Measurements from ENCODE around the gene SFT2D2.

Gene SFT2D2

GRCh38 chr1:168213349-168213748 is 12.5 kb upstream of the SFT2D2 start:
- Histone ChIP-seq H3K27ac (replicated peaks) (no peak overlapping the region), H3K4me3 (replicated peaks; ENCODE audit: insufficient read depth, low read length) (no peak overlapping the region), H3K27me3 (ENCODE audit: insufficient read depth, poor library complexity, severe bottlenecking) (no peaks in the 10 kb centered on the region)
- no peak for DNase-seq (ENCODE audit: low read depth in 1 of 2, low spot score in 1 of 2)
- no peak for TF ChIP-seq POLR2AphosphoS5 (IDR thresholded peaks at IDR 0.05; ENCODE audit: low read depth)
- TF ChIP-seq REST (IDR thresholded peaks at IDR 0.05; ENCODE audit: insufficient replicate concordance, low read depth) = no peak
- no peak for TF ChIP-seq SPI1 (IDR thresholded peaks at IDR 0.05; ENCODE audit: borderline replicate concordance, low read depth)
- no peak for TF ChIP-seq CTCF (IDR thresholded peaks at IDR 0.05; ENCODE audit: insufficient read depth, low read length)
- TF ChIP-seq GABPA (IDR thresholded peaks at IDR 0.05; ENCODE audit: low read depth) = no peak

GRCh38 chr1:168216171-168216570 is 9.6 kb upstream of the SFT2D2 start:
- TF ChIP-seq GABPA (IDR thresholded peaks at IDR 0.05; ENCODE audit: low read depth) = no peak
- no peak for TF ChIP-seq SPI1 (IDR thresholded peaks at IDR 0.05; ENCODE audit: borderline replicate concordance, low read depth)
- Histone ChIP-seq H3K27me3 (ENCODE audit: insufficient read depth, poor library complexity, severe bottlenecking) (no peaks in the 10 kb centered on the region), H3K27ac (replicated peaks) (no peak overlapping the region), H3K4me3 (replicated peaks; ENCODE audit: insufficient read depth, low read length) (no peak overlapping the region)
- no peak for DNase-seq (ENCODE audit: low read depth in 1 of 2, low spot score in 1 of 2)

- H3K27ac ChIP-seq (replicated peaks) = no peak overlapping the region
- no peak overlapping the region for H3K4me3 ChIP-seq (replicated peaks; ENCODE audit: insufficient read depth, low read length)
- H3K27me3 ChIP-seq (ENCODE audit: insufficient read depth, poor library complexity, severe bottlenecking) = no peaks in the 10 kb centered on the region
- DNase-seq (ENCODE audit: low read depth in 1 of 2, low spot score in 1 of 2) = no peak
- no peak for TF ChIP-seq REST (IDR thresholded peaks at IDR 0.05; ENCODE audit: insufficient replicate concordance, low read depth)
- TF ChIP-seq CTCF (IDR thresholded peaks at IDR 0.05; ENCODE audit: insufficient read depth, low read length) = no peak
- no peak for TF ChIP-seq GABPA (IDR thresholded peaks at IDR 0.05; ENCODE audit: low read depth)
- no peak for TF ChIP-seq POLR2AphosphoS5 (IDR thresholded peaks at IDR 0.05; ENCODE audit: low read depth)
- no peak for TF ChIP-seq SPI1 (IDR thresholded peaks at IDR 0.05; ENCODE audit: borderline replicate concordance, low read depth)
Observed at GRCh38 chr1:168217664-168218063, 8.1 kb upstream of the SFT2D2 start.

GRCh38 chr1:168218658-168219057 is 7.1 kb upstream of the SFT2D2 start:
- DNase-seq (ENCODE audit: low read depth in 1 of 2, low spot score in 1 of 2) = no peak
- Histone ChIP-seq H3K4me3 (replicated peaks; ENCODE audit: insufficient read depth, low read length) (no peak overlapping the region), H3K27me3 (ENCODE audit: insufficient read depth, poor library complexity, severe bottlenecking) (no peaks in the 10 kb centered on the region), H3K27ac (replicated peaks) (no peak overlapping the region)
- no peak for TF ChIP-seq REST (IDR thresholded peaks at IDR 0.05; ENCODE audit: insufficient replicate concordance, low read depth)
- TF ChIP-seq CTCF (IDR thresholded peaks at IDR 0.05; ENCODE audit: insufficient read depth, low read length) = no peak
- TF ChIP-seq GABPA (IDR thresholded peaks at IDR 0.05; ENCODE audit: low read depth) = no peak
- no peak for TF ChIP-seq SPI1 (IDR thresholded peaks at IDR 0.05; ENCODE audit: borderline replicate concordance, low read depth)
- TF ChIP-seq POLR2AphosphoS5 (IDR thresholded peaks at IDR 0.05; ENCODE audit: low read depth) = no peak
